ENCODE results near the gene MN1.

DNA sequence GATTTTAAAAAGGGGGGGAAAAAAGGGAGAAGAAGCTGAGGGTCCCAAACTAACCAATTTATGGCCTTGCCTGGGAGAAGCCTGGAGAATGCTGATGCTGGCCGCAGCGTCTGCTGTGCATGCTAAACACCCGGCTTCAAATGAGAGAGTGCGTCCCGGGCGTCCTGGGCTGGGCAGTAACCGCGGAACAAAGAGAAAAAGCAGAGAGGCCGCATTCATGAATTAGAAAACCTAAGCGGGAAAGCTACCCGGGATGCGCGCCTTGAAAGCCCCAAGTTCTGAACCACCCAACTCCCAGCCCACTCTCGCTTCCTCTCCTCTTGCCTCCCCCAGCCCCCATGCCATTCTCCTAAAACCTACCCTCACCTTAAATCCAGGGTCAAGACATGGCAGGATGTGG is 6.5 kb downstream of the MN1 start:
- no peak for TF ChIP-seq CEBPB (IDR thresholded peaks at IDR 0.05)
- TF ChIP-seq, protein P1, sequence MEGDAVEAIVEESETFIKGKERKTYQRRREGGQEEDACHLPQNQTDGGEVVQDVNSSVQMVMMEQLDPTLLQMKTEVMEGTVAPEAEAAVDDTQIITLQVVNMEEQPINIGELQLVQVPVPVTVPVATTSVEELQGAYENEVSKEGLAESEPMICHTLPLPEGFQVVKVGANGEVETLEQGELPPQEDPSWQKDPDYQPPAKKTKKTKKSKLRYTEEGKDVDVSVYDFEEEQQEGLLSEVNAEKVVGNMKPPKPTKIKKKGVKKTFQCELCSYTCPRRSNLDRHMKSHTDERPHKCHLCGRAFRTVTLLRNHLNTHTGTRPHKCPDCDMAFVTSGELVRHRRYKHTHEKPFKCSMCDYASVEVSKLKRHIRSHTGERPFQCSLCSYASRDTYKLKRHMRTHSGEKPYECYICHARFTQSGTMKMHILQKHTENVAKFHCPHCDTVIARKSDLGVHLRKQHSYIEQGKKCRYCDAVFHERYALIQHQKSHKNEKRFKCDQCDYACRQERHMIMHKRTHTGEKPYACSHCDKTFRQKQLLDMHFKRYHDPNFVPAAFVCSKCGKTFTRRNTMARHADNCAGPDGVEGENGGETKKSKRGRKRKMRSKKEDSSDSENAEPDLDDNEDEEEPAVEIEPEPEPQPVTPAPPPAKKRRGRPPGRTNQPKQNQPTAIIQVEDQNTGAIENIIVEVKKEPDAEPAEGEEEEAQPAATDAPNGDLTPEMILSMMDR (IDR thresholded peaks at IDR 0.05) = no peak
- TF ChIP-seq KDM5A (IDR thresholded peaks at IDR 0.05) = no peak
- TF ChIP-seq CHD4 (IDR thresholded peaks at IDR 0.05; ENCODE audit: borderline replicate concordance) = no peak
- no peak for TF ChIP-seq EHF (CRISPR knock-in tag; IDR thresholded peaks at IDR 0.05)
- no peak for TF ChIP-seq EP300 (IDR thresholded peaks at IDR 0.05)
- no peak for TF ChIP-seq SMC3 (IDR thresholded peaks at IDR 0.05)
- no peak for TF ChIP-seq RAD21 (conservative IDR thresholded peaks at IDR 0.05 in 1 of 2, IDR thresholded peaks at IDR 0.05 in 1 of 2)
- no peak for TF ChIP-seq POLR2A (IDR thresholded peaks at IDR 0.05; ENCODE audit: low read length)
- no peak for TF ChIP-seq TP53 (CRISPR knock-in tag; IDR thresholded peaks at IDR 0.05)
- TF ChIP-seq MAX (IDR thresholded peaks at IDR 0.05) = no peak
- TF ChIP-seq, protein P2, sequence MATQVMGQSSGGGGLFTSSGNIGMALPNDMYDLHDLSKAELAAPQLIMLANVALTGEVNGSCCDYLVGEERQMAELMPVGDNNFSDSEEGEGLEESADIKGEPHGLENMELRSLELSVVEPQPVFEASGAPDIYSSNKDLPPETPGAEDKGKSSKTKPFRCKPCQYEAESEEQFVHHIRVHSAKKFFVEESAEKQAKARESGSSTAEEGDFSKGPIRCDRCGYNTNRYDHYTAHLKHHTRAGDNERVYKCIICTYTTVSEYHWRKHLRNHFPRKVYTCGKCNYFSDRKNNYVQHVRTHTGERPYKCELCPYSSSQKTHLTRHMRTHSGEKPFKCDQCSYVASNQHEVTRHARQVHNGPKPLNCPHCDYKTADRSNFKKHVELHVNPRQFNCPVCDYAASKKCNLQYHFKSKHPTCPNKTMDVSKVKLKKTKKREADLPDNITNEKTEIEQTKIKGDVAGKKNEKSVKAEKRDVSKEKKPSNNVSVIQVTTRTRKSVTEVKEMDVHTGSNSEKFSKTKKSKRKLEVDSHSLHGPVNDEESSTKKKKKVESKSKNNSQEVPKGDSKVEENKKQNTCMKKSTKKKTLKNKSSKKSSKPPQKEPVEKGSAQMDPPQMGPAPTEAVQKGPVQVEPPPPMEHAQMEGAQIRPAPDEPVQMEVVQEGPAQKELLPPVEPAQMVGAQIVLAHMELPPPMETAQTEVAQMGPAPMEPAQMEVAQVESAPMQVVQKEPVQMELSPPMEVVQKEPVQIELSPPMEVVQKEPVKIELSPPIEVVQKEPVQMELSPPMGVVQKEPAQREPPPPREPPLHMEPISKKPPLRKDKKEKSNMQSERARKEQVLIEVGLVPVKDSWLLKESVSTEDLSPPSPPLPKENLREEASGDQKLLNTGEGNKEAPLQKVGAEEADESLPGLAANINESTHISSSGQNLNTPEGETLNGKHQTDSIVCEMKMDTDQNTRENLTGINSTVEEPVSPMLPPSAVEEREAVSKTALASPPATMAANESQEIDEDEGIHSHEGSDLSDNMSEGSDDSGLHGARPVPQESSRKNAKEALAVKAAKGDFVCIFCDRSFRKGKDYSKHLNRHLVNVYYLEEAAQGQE (IDR thresholded peaks at IDR 0.05) = no peak

Measured in A549 (cell line).